Endodermal cell (in vitro differentiated cells): Measurements from ENCODE around the gene GPC6. TPM values are rescaled to one million over a fixed set of nuclear protein-coding genes. Genes with fewer than 3 reads are reported as not detected.

Experiments used
- DNase-seq: peaks from one replicate; pipeline ENCODE4 v3.0.0-alpha.2; 2017
- H3K27ac ChIP-seq: 2 replicates; pipeline ENCODE4 v1.5.1; 2013; ENCODE audit warnings: mild to moderate bottlenecking, low read depth, low read length, moderate library complexity
- H3K27me3 ChIP-seq: 2 replicates; pipeline ENCODE4 v1.6.1; 2013; ENCODE audit warnings: mild to moderate bottlenecking, low read length, moderate library complexity; ENCODE audit not compliant: insufficient read depth, control insufficient read depth, poor library complexity, severe bottlenecking
- H3K36me3 ChIP-seq: 2 replicates; pipeline ENCODE4 v1.7.0; 2013; ENCODE audit warnings: mild to moderate bottlenecking, low read length, moderate library complexity; ENCODE audit not compliant: control insufficient read depth, insufficient read depth
- H3K4me1 ChIP-seq: one replicate; pipeline ENCODE4 v1.7.0; 2013; ENCODE audit warnings: low read length; ENCODE audit not compliant: control insufficient read depth, insufficient read depth
- H3K4me3 ChIP-seq: 2 replicates; pipeline ENCODE4 v1.5.1; 2013; ENCODE audit warnings: mild to moderate bottlenecking, low read length, moderate library complexity
- H3K9ac ChIP-seq: 2 replicates; pipeline ENCODE4 v1.6.1; 2013; ENCODE audit warnings: mild to moderate bottlenecking, low read length, moderate library complexity; ENCODE audit not compliant: poor library complexity, severe bottlenecking; ENCODE audit errors: extremely low read depth
- H3K9me3 ChIP-seq: 2 replicates; pipeline ENCODE4 v1.6.1; 2013; ENCODE audit warnings: mild to moderate bottlenecking, low read length, moderate library complexity; ENCODE audit not compliant: control insufficient read depth
- H3K27ac Mint-ChIP-seq: 2 replicates; pipeline ENCODE4 v1.8.0; 2020; ENCODE audit warnings: mixed read lengths
- H3K27me3 Mint-ChIP-seq: 2 replicates; pipeline ENCODE4 v1.8.0; 2021; ENCODE audit warnings: mild to moderate bottlenecking, mixed read lengths; ENCODE audit not compliant: insufficient read depth
- H3K36me3 Mint-ChIP-seq: 2 replicates; pipeline ENCODE4 v1.8.0; 2020; ENCODE audit warnings: low read depth, mixed read lengths
- H3K4me1 Mint-ChIP-seq: 2 replicates; pipeline ENCODE4 v1.8.0; 2020; ENCODE audit warnings: mixed read lengths
- H3K4me3 Mint-ChIP-seq: 2 replicates; pipeline ENCODE4 v1.8.0; 2020; ENCODE audit warnings: mild to moderate bottlenecking, moderate library complexity, mixed read lengths
- H3K9me3 Mint-ChIP-seq: 2 replicates; pipeline ENCODE4 v1.8.0; 2020; ENCODE audit warnings: mild to moderate bottlenecking, mixed read lengths
- CTCF ChIP-seq: fragments of 200-600 bp; sonication (generic); conservative IDR thresholded peaks from 2 replicates; pipeline ENCODE4 v1.5.0; 2021; ENCODE audit warnings: antibody characterized with exemption, mild to moderate bottlenecking
- WGBS, 2 experiments: methylation state at CpG; one replicate each; pipeline versions ENCODE4 v1.1.5 to v1.1.7; 2013; ENCODE audit warnings: missing lambda C conversion rate in 2 of 2, mixed read lengths in 1 of 2; ENCODE audit not compliant: insufficient coverage in 1 of 2, insufficient read length in 1 of 2; 5-methylcytosine and 5-hydroxymethylcytosine counted together
- total RNA-seq, 2 donors: library from RNA; stranded (reverse); fragmentation: NEBNext Ultra II Directional in 1 of 2; extraction: Animal tissue kit (Norgen Biotek cat#: 25700) in 1 of 2; gene quantifications; 2 replicates in 1 of 2; 3 replicates in 1 of 2; pipeline ENCODE4 v1.2.1, GENCODE V29; 2021

GPC6 gene
- total RNA-seq, 2 donors from 2014 or later = 69.6 to 80.4 TPM

DNA sequence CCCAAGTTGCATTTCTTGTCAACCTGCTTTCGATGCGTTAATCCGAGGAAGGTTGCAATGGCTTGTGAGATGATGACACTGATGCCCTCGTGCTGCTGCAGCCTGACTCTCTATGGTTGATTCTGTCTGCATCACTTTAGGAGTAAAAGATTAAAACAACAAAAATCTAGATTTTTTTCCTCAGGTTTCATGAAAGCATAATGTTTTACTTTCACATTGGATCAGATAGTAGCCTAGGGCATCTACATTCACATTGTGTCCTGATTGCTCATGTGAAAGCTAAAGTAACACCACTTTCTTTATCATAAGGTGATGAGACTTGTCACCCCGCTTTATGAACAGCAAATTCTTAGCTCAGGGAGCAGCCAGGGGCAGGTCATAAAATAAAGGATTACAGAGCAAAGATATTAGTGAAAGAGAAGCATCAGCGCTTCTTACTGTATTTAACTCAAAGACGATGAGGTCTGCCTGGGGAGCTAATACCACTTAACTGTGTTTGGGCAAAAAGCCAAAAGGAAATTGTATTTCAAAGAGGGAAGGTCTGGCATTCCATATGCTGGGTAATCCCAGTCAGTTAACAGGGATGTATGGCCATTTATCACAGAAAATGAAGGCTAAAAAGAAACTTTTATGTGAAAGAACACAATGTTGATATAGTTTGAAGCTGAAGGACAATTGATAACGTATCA, 270.5 kb downstream of the GPC6 start:
- Histone ChIP-seq H3K27ac (no peak overlapping the region), H3K9ac (no peak overlapping the region), H3K27me3 (no peaks in the 10 kb centered on the region), H3K4me3 (peak overlapping the region; percentile 1), H3K9me3 (no peaks in the 10 kb centered on the region), H3K36me3 (no peaks in the 10 kb centered on the region), H3K4me1 (no peaks in the 10 kb centered on the region)
- no peaks in the 10 kb centered on the region for H3K27me3 Mint-ChIP-seq
- H3K9me3 Mint-ChIP-seq = peaks cover 7% of the 10 kb centered on the region
- DNase-seq = no peak
- H3K36me3 Mint-ChIP-seq = peaks cover 9% of the 10 kb centered on the region
- no peak for TF ChIP-seq CTCF
- peak overlapping the region; percentile 73 for H3K4me3 Mint-ChIP-seq
- WGBS, 2 experiments = 90 to 93% methylated on average over 7 to 8 of the region's 8 CpGs
- H3K27ac Mint-ChIP-seq = no peak overlapping the region
- H3K4me1 Mint-ChIP-seq = peaks cover 16% of the 10 kb centered on the region

GRCh38 chr13:93499991-93500390, 273.4 kb downstream of the GPC6 start:
- no peaks in the 10 kb centered on the region for H3K27me3 Mint-ChIP-seq
- Histone ChIP-seq H3K9ac (no peak overlapping the region), H3K4me1 (no peaks in the 10 kb centered on the region), H3K4me3 (no peak overlapping the region), H3K27ac (no peak overlapping the region), H3K27me3 (no peaks in the 10 kb centered on the region), H3K36me3 (no peaks in the 10 kb centered on the region), H3K9me3 (no peaks in the 10 kb centered on the region)
- H3K9me3 Mint-ChIP-seq = no peaks in the 10 kb centered on the region
- H3K4me3 Mint-ChIP-seq = no peak overlapping the region
- H3K27ac Mint-ChIP-seq = no peak overlapping the region
- DNase-seq = no peak
- H3K4me1 Mint-ChIP-seq = peaks cover 16% of the 10 kb centered on the region
- WGBS, 2 experiments = 88% methylated on average over 4 to 5 of the region's 5 CpGs
- peaks cover 6% of the 10 kb centered on the region for H3K36me3 Mint-ChIP-seq
- TF ChIP-seq CTCF = no peak

GRCh38 chr13:93502071-93502470, 275.5 kb downstream of the GPC6 start:
- Mint-ChIP-seq H3K4me3 (no peak overlapping the region), H3K9me3 (no peaks in the 10 kb centered on the region)
- WGBS, 2 experiments = no CpG with 5 or more reads among the region's 1 CpG

More at GRCh38 chr13:93502071-93502470, 275.5 kb downstream of the GPC6 start:
- Mint-ChIP-seq H3K36me3 (peaks cover 6% of the 10 kb centered on the region), H3K27me3 (no peaks in the 10 kb centered on the region), H3K27ac (no peak overlapping the region), H3K4me1 (peaks cover 18% of the 10 kb centered on the region)
- H3K9ac ChIP-seq = no peak overlapping the region
- H3K27ac ChIP-seq = no peak overlapping the region
- no peaks in the 10 kb centered on the region for H3K4me1 ChIP-seq
- H3K9me3 ChIP-seq = no peaks in the 10 kb centered on the region
- no peaks in the 10 kb centered on the region for H3K27me3 ChIP-seq
- no peak for DNase-seq
- no peak for TF ChIP-seq CTCF
- H3K36me3 ChIP-seq = no peaks in the 10 kb centered on the region
- H3K4me3 ChIP-seq = no peak overlapping the region
